NCI-H1092 (cell line): ENCODE data around the gene KIF17.

Experiments used
- DNase-seq: peaks from one replicate; lab custom pipeline; 2025; lab: John Stamatoyannopoulos, UW

KIF17 gene

GRCh38 chr1:20625176-20626097 lies 92.4 kb downstream of the KIF17 start:
- DNase-seq = no peak

DNA sequence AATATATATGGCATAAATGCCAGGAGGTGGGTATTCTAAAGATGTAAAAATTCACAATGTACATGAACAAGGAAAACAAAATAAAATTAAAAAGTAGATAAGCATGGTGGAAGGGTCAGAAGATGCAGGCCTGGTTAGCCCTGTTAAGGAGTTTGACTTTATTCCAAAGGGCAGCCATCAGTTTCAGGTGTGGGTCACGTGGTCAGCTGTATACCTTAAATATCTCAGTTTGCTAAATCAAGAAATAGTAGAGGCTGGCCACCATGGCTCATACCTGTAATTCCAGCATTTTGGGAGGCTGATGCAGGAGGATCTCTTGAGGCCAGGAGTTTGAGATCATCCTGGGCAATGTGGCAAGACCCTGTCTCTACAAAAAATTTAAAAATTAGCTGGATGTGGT lies 93.1 kb downstream of the KIF17 start:
- no peak for DNase-seq

DNA sequence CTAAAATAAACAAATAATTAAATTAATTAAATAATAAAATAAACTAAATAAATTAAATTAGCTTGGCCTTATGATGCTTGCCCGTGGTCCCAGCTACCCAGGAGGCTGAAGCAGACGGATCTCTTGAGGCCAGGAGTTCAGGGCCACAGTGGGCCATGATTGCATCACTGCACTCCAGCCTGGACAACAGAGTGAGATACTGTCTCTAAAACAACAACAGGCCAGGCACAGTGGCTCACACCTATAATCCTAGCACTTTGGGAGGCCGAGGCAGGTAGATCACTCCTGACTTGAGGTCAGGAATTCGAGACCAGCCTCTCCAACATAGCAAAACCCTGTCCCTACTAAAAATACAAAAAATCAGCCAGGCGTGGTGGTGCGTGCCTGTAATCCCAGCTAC lies 96.8 kb downstream of the KIF17 start:
- DNase-seq = no peak

DNA sequence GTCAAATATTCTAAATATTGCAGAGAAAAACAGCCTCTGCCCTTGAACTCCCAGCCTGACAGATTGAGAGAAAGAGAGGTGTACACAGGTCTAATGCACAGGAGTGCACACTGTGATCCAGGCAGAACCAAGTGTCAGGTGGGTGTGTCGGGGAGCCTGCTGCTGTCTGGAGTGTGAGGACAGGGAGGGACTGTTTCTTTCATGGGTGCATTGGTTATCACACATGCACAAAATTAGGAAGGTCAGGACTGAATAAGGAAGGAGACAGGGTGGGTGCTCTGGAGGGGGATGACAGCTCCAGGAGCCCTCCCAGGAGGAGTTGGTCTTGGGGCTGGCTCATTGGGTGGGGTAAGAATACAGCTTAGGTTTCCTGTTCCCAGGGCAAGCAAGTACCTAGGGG lies 97.8 kb downstream of the KIF17 start:
- no peak for DNase-seq

DNA sequence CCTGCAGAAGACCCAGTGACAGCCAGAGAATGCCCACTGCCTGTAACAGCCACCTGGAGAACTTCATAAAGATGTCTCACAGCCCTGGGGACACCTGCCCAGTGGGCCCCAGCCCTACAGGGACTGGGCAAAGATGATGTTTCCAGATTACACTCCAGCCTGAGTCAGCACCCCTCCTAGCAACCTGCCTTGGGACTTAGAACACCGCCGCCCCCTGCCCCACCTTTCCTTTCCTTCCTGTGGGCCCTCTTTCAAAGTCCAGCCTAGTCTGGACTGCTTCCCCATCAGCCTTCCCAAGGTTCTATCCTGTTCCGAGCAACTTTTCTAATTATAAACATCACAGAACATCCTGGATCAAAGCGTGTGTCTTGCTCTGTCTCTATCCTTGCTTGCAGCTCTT lies 99.3 kb downstream of the KIF17 start:
- DNase-seq = no peak

GRCh38 chr1:20616847-20617487 lies 100.8 kb downstream of the KIF17 start:
- DNase-seq = no peak

DNA sequence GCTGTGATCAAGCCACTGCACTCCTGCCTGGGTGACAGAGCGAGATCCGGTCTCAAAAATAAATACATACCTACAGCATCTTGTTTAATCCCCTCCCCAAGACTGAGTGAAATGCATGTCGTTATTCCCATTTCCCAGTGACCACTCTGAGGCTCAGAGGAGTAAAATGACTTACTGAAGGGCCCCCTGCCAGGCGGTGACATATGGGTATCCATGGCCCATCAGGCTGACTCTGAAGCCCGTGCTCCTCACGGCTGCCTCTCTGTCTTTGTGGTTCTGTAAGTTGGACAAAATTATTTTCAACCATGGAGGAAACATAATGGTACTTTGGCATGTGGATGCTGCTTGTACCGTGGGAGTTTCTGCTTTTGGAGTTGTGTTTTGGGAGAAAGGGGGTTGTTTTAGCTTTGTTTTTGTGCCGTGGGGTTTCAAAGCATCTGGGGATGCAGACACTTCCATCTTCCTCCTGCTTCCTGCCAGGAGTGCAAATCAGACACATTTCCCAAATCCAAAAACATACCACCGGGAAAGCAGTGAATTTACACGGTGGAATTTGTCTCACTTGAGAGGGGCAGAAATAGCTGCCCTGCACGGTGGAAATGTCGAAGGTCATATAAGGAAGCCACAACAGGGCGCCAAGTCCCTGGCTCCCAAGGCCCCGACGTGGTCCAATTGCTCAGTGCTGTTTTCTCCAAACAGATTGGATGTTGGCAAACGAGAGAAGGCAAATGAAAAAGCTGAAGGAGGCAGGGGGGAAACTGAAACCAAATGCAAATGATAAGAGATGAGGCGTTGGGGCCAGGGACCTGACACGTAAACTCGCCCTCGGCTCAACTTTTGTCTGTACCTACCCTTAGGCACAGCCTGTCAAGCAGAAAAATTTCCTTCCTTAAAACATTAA lies 101.6 kb downstream of the KIF17 start:
- no peak for DNase-seq

GRCh38 chr1:20614131-20614579 lies 103.7 kb downstream of the KIF17 start:
- no peak for DNase-seq
